Posterior vena cava (tissue), 2 donors: ENCODE data around the gene NXNL1. TPM values are rescaled to one million over a fixed set of nuclear protein-coding genes. Genes with fewer than 3 reads are reported as not detected.

Source experiments
- total RNA-seq, 2 donors: library from RNA; stranded (reverse); fragmentation: NEBNext Ultra II Directional; extraction: Animal tissue kit (Norgen Biotek cat#: 25700); gene quantifications; one replicate each; pipeline ENCODE4 v1.2.1, GENCODE V29; 2021
- donor health status: DM: yes; HTN: yes; CAD: no.
- donor health status: DM: yes; HTN: yes; CAD: no.

Gene NXNL1
- total RNA-seq, 2 donors from 2014 or later: not detected

Other genes starting within 250 kb of the NXNL1 start
- 10 to 100 TPM; 16.4 to 17.6 TPM for gene USE1, start 245.6 kb downstream of the NXNL1 start, total RNA-seq
- 10 to 100 TPM; 14.8 to 18.0 TPM for gene OCEL1, start 234.7 kb downstream of the NXNL1 start, total RNA-seq
- gene NR2F6, start 215.0 kb downstream of the NXNL1 start, total RNA-seq: 10 to 100 TPM; 21.2 to 22.8 TPM
- gene USHBP1, start 196.2 kb downstream of the NXNL1 start, total RNA-seq: 1 to 10 TPM; 4.8 to 5.7 TPM
- 10 to 100 TPM; 62.9 to 64.6 TPM for gene BABAM1, start 193.5 kb downstream of the NXNL1 start, total RNA-seq
- gene ANKLE1, start 179.0 kb downstream of the NXNL1 start, total RNA-seq: under 1 TPM; 0.14 to 0.19 TPM
- 1 to 10 TPM; 7.4 to 7.8 TPM for gene ABHD8, start 157.5 kb downstream of the NXNL1 start, total RNA-seq
- 10 to 100 TPM; 52.2 to 54.6 TPM for gene MRPL34, start 155.1 kb downstream of the NXNL1 start, total RNA-seq
- 10 to 100 TPM; 30.7 to 33.9 TPM for gene DDA1, start 151.4 kb downstream of the NXNL1 start, total RNA-seq
- gene ANO8, start 126.1 kb downstream of the NXNL1 start, total RNA-seq: 10 to 100 TPM in 1 of 2 donors, 1 to 10 TPM in 1; 9.8 to 10.0 TPM
- 10 to 100 TPM; 12.7 to 15.8 TPM for gene GTPBP3, start 123.4 kb downstream of the NXNL1 start, total RNA-seq
- gene PLVAP, start 83.6 kb downstream of the NXNL1 start, total RNA-seq: 100 to 1,000 TPM; 151 to 181 TPM
- under 1 TPM in 1 of 2 donors, not detected in 1; 0.52 TPM for gene CCDC194, start 66.7 kb downstream of the NXNL1 start, total RNA-seq
- 10 to 100 TPM; 37.8 to 82.9 TPM for gene BST2, start 55.3 kb downstream of the NXNL1 start, total RNA-seq
- 10 to 100 TPM; 24.4 to 30.3 TPM for gene MVB12A, start 40.9 kb downstream of the NXNL1 start, total RNA-seq
- gene TMEM221, start 12.3 kb downstream of the NXNL1 start, total RNA-seq: under 1 TPM; 0.14 to 0.46 TPM
- gene SLC27A1, start 9.6 kb upstream of the NXNL1 start, total RNA-seq: 10 to 100 TPM; 11.1 to 14.4 TPM
- gene PGLS, start 50.7 kb upstream of the NXNL1 start, total RNA-seq: 10 to 100 TPM; 39.8 to 48.7 TPM
- gene COLGALT1, start 94.7 kb upstream of the NXNL1 start, total RNA-seq: 10 to 100 TPM; 69.1 to 86.7 TPM
- under 1 TPM; 0.14 to 0.60 TPM for gene UNC13A, start 227.4 kb upstream of the NXNL1 start, total RNA-seq